ENCODE measurements around the gene PHPT1. TPM values are rescaled to one million over a fixed set of nuclear protein-coding genes. Genes with fewer than 3 reads are reported as not detected.

PHPT1 gene
- total and polyA plus RNA-seq, 12 donors = 310 to 650 (median 336) TPM

GRCh38 chr9:136889858-136890257 lies 40.6 kb downstream of the PHPT1 start:
- Histone ChIP-seq H3K27ac (no peak overlapping the region), H3K27me3 (no peaks in the 10 kb centered on the region), H3K36me3 (peaks cover 0 to 41% (median 3%) of the 10 kb centered on the region in 9 donors), H3K9me3 (no peaks in the 10 kb centered on the region), H3K4me1 (peaks cover 8 to 27% (median 20%) of the 10 kb centered on the region in 9 donors), H3K4me3 (no peak overlapping the region)
- TF ChIP-seq, protein P1, sequence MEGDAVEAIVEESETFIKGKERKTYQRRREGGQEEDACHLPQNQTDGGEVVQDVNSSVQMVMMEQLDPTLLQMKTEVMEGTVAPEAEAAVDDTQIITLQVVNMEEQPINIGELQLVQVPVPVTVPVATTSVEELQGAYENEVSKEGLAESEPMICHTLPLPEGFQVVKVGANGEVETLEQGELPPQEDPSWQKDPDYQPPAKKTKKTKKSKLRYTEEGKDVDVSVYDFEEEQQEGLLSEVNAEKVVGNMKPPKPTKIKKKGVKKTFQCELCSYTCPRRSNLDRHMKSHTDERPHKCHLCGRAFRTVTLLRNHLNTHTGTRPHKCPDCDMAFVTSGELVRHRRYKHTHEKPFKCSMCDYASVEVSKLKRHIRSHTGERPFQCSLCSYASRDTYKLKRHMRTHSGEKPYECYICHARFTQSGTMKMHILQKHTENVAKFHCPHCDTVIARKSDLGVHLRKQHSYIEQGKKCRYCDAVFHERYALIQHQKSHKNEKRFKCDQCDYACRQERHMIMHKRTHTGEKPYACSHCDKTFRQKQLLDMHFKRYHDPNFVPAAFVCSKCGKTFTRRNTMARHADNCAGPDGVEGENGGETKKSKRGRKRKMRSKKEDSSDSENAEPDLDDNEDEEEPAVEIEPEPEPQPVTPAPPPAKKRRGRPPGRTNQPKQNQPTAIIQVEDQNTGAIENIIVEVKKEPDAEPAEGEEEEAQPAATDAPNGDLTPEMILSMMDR (IDR thresholded peaks at IDR 0.05) = no peak
- ATAC-seq = no peak
- intact Hi-C loops (cut with DNase I) = loop anchor here in 5 of 10 donors (5.0 to 10.0 kb wide), 4 partner anchors 32 to 52 kb away; partner anchors contain the start of gene FBXW5 (in 1 of the 5)
- WGBS, 2 donors = 94 to 95% methylated on average over 42 of the region's 42 CpGs
- no peak for DNase-seq

- ATAC-seq = no peak
- H3K4me1 ChIP-seq = peaks cover 8 to 22% (median 15%) of the 10 kb centered on the region in 9 donors
- H3K4me3 ChIP-seq = no peak overlapping the region
- WGBS, 2 donors = 84 to 87% methylated on average over 13 of the region's 13 CpGs
- DNase-seq = no peak
- H3K27me3 ChIP-seq = no peaks in the 10 kb centered on the region
- H3K9me3 ChIP-seq = no peaks in the 10 kb centered on the region
- TF ChIP-seq, protein P1 (IDR thresholded peaks at IDR 0.05) = no peak
- intact Hi-C loops (cut with DNase I) = no loop called here
- H3K36me3 ChIP-seq = peaks cover 0 to 45% (median 8%) of the 10 kb centered on the region in 9 donors
- no peak overlapping the region for H3K27ac ChIP-seq
These were observed 41.5 kb downstream of the PHPT1 start for GRCh38 chr9:136890661-136891060.

GRCh38 chr9:136896027-136896426 lies 46.8 kb downstream of the PHPT1 start:
- DNase-seq (no peak), ATAC-seq (no peak)
- H3K36me3 ChIP-seq = peaks cover 0 to 62% (median 19%) of the 10 kb centered on the region in 9 donors
- H3K27me3 ChIP-seq = no peaks in the 10 kb centered on the region
- 82 to 85% methylated on average over 11 of the region's 11 CpGs for WGBS, 2 donors
- H3K9me3 ChIP-seq = no peaks in the 10 kb centered on the region
- H3K27ac ChIP-seq = no peak overlapping the region
- TF ChIP-seq, protein P1 (IDR thresholded peaks at IDR 0.05) = no peak
- H3K4me1 ChIP-seq = peaks cover 0 to 7% (median 6%) of the 10 kb centered on the region in 9 donors
- intact Hi-C loops (cut with DNase I) = no loop called here
- no peak overlapping the region for H3K4me3 ChIP-seq

DNA sequence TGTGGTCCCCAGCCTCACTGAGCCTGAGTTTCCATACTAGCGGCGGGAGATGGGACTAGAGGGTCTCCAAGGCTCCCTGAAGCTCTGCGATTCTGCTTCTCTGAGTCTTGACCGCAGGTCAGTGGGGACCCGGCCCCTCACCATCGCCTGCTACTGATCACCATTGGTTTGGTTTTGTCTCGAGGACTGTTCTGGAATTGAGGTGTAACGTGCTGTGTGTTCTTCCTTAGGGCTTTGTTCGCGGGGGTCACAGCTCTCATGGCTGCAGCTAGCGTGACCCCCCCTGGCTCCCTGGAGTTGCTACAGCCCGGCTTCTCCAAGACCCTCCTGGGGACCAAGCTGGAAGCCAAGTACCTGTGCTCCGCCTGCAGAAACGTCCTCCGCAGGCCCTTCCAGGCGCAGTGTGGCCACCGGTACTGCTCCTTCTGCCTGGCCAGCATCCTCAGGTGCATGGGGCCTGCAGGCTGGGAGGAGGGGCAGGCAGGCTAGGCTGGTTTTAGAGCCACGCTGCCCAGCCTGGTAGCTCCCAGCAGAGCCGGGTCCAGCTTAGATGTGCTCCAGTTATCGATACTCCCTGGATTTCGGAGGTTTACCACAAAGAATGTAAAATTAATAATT lies 49.4 kb downstream of the PHPT1 start:
- H3K27ac ChIP-seq = no peak overlapping the region
- no peaks in the 10 kb centered on the region for H3K9me3 ChIP-seq
- H3K27me3 ChIP-seq = no peaks in the 10 kb centered on the region
- H3K36me3 ChIP-seq = peaks cover 0 to 55% (median 17%) of the 10 kb centered on the region in 9 donors
- intact Hi-C loops (cut with DNase I) = no loop called here
- TF ChIP-seq, protein P1 (IDR thresholded peaks at IDR 0.05) = no peak
- ATAC-seq = no peak
- H3K4me1 ChIP-seq = peaks cover 19 to 33% (median 31%) of the 10 kb centered on the region in 9 donors
- DNase-seq = no peak
- H3K4me3 ChIP-seq = no peak overlapping the region
- 95 to 97% methylated on average over 21 of the region's 21 CpGs for WGBS, 2 donors

All from heart right ventricle (tissue), 16 donors.